CD14-positive monocyte (primary cell): ENCODE results near the gene ST8SIA1. TPM values are rescaled to one million over a fixed set of nuclear protein-coding genes. Genes with fewer than 3 reads are reported as not detected.

Experiments used
- DNase-seq, 3 donors: peaks; one replicate each; pipeline ENCODE4 v3.0.0-alpha.2; 2011 to 2022
- H2AFZ ChIP-seq: 2 replicates; pipeline ENCODE4 v1.6.0; 2012; ENCODE audit warnings: mild to moderate bottlenecking, low read depth, low read length, inconsistent platforms; ENCODE audit not compliant: insufficient read depth, poor library complexity, severe bottlenecking
- H3K27ac ChIP-seq, 2 donors: 1 replicate in 1 of 2; 2 replicates in 1 of 2; pipeline ENCODE4 v1.5.1; 2012 to 2013; ENCODE audit warnings: low read length in 2 of 2, control low read depth in 1 of 2, inconsistent platforms in 1 of 2, low read depth in 1 of 2, mild to moderate bottlenecking in 1 of 2
- H3K27me3 ChIP-seq, 2 donors: one replicate each; pipeline versions ENCODE4 v1.6.0 to v1.6.1; 2011 to 2013; ENCODE audit warnings: low read length in 2 of 2; ENCODE audit not compliant: control insufficient read depth in 2 of 2, insufficient read depth in 2 of 2
- H3K36me3 ChIP-seq, 2 donors: replicated peaks in 1 of 2; 1 replicate in 1 of 2; 2 replicates in 1 of 2; pipeline versions ENCODE4 v1.5.1 to v1.6.1; 2012 to 2013; ENCODE audit warnings: low read length in 2 of 2, control low read depth in 1 of 2, inconsistent platforms in 1 of 2, mild to moderate bottlenecking in 1 of 2; ENCODE audit not compliant: insufficient read depth in 2 of 2, control insufficient read depth in 1 of 2
- H3K4me1 ChIP-seq, 2 donors: 1 replicate in 1 of 2; 2 replicates in 1 of 2; pipeline versions ENCODE4 v1.5.1 to v1.6.1; 2012 to 2013; ENCODE audit warnings: low read length in 2 of 2, control low read depth in 1 of 2, inconsistent platforms in 1 of 2, mild to moderate bottlenecking in 1 of 2, moderate library complexity in 1 of 2; ENCODE audit not compliant: insufficient read depth in 2 of 2, control insufficient read depth in 1 of 2
- H3K4me2 ChIP-seq: replicated peaks from 2 replicates; pipeline ENCODE3; 2012; ENCODE audit warnings: low read length, moderate library complexity, mild to moderate bottlenecking; ENCODE audit not compliant: poor library complexity, severe bottlenecking; ENCODE audit errors: extremely low read depth
- H3K4me3 ChIP-seq, 3 experiments: fragments of 200-600 bp in 1 of 3; sonication (generic) in 1 of 3; replicated peaks in 1 of 3; 1 replicate in 2 of 3; 2 replicates in 1 of 3; pipeline ENCODE4 v1.5.1; 2011 to 2013; ENCODE audit warnings: low read length in 3 of 3, mild to moderate bottlenecking in 3 of 3, control low read depth in 2 of 3, low read depth in 2 of 3, inconsistent platforms in 1 of 3, moderate library complexity in 1 of 3
- H3K79me2 ChIP-seq: 2 replicates; pipeline ENCODE4 v1.6.0; 2012; ENCODE audit warnings: mild to moderate bottlenecking, control low read depth, inconsistent platforms, low read length, moderate library complexity; ENCODE audit not compliant: insufficient read depth
- H3K9ac ChIP-seq: 2 replicates; pipeline ENCODE4 v1.6.0; 2017; ENCODE audit warnings: low read length, mild to moderate bottlenecking; ENCODE audit not compliant: insufficient read depth, poor library complexity, severe bottlenecking
- H3K9me3 ChIP-seq, 2 donors: replicated peaks in 1 of 2; 1 replicate in 1 of 2; 2 replicates in 1 of 2; pipeline versions ENCODE4 v1.5.1 to v1.6.1; 2012 to 2013; ENCODE audit warnings: low read length in 2 of 2, control low read depth in 1 of 2; ENCODE audit not compliant: control insufficient read depth in 1 of 2, insufficient read depth in 1 of 2
- H4K20me1 ChIP-seq: 2 replicates; pipeline ENCODE4 v1.6.0; 2012; ENCODE audit warnings: mild to moderate bottlenecking, low read length, control low read depth, moderate library complexity; ENCODE audit not compliant: insufficient read depth
- H3K27ac Mint-ChIP-seq, 7 donors: one replicate each; pipeline ENCODE4 v1.8.0; 2020; ENCODE audit warnings: mild to moderate bottlenecking in 7 of 7, mixed read lengths in 7 of 7, moderate library complexity in 6 of 7, inconsistent platforms in 2 of 7
- H3K27me3 Mint-ChIP-seq, 3 donors: one replicate each; pipeline ENCODE4 v1.8.0; 2021 to 2022; ENCODE audit warnings: low read depth in 3 of 3, mild to moderate bottlenecking in 3 of 3, mixed read lengths in 3 of 3, moderate library complexity in 3 of 3, inconsistent platforms in 1 of 3
- H3K36me3 Mint-ChIP-seq, 2 donors: one replicate each; pipeline ENCODE4 v1.8.0; 2020; ENCODE audit warnings: mixed read lengths in 2 of 2, inconsistent platforms in 1 of 2, mild to moderate bottlenecking in 1 of 2
- H3K4me1 Mint-ChIP-seq: one replicate; pipeline ENCODE4 v1.8.0; 2020; ENCODE audit warnings: mild to moderate bottlenecking, mixed read lengths
- H3K4me3 Mint-ChIP-seq, 2 donors: one replicate each; pipeline ENCODE4 v1.8.0; 2020; ENCODE audit warnings: mild to moderate bottlenecking in 2 of 2, mixed read lengths in 2 of 2, moderate library complexity in 1 of 2
- H3K9me3 Mint-ChIP-seq, 7 donors: one replicate each; pipeline ENCODE4 v1.8.0; 2020 to 2022; ENCODE audit warnings: mixed read lengths in 7 of 7, mild to moderate bottlenecking in 6 of 7, moderate library complexity in 6 of 7, inconsistent platforms in 2 of 7
- CTCF ChIP-seq: fragments of 200-600 bp; IDR thresholded peaks from one replicate; pipeline ENCODE4 v1.8.0; 2022; ENCODE audit warnings: antibody characterized with exemption, mild to moderate bottlenecking
- WGBS: methylation state at CpG from one replicate; pipeline ENCODE4 v1.1.5; 2013; ENCODE audit warnings: missing lambda C conversion rate; ENCODE audit not compliant: insufficient coverage; 5-methylcytosine and 5-hydroxymethylcytosine counted together
- intact Hi-C, 2 donors: fragments of 100-400 bp; cut with micrococcal nuclease; formaldehyde crosslinking; loops; one replicate each; pipeline versions ENCODE4 v1.15.0 to v1.15.1; 2023
- polyA plus RNA-seq, 3 donors: library from polyadenylated mRNA; depleted of rRNA in 1 of 3; unstranded in 2 of 3; stranded (reverse) in 1 of 3; fragments of 300-500 nt in 2 of 3; fragments of >200 nt in 1 of 3; fragmentation: Illumina TruSeq in 2 of 3; gene quantifications; 1 replicate in 2 of 3; 2 replicates in 1 of 3; pipeline ENCODE4 v1.2.3, GENCODE V29; 2012 to 2021

ST8SIA1 gene
- polyA plus RNA-seq, 3 donors = not detected

- peaks cover 13 to 29% of the 10 kb centered on the region in 2 donors for H3K27me3 ChIP-seq
- DNase-seq = no peak
- H3K9ac ChIP-seq = no peak overlapping the region
- H3K4me3 ChIP-seq = no peak overlapping the region
- H2AFZ ChIP-seq = no peak overlapping the region
- no peak overlapping the region for H3K27ac ChIP-seq
- Mint-ChIP-seq H3K36me3 (no peaks in the 10 kb centered on the region), H3K27ac (no peak overlapping the region), H3K9me3 (peaks cover 0 to 4% (median 0%) of the 10 kb centered on the region in 7 donors), H3K4me1 (peaks cover 6% of the 10 kb centered on the region), H3K27me3 (peaks cover 7 to 27% (median 22%) of the 10 kb centered on the region in 3 donors), H3K4me3 (peak overlapping the region in 1 of 2 donors; percentile 0)
- no peak for TF ChIP-seq CTCF
- no peaks in the 10 kb centered on the region for H4K20me1 ChIP-seq
- no peaks in the 10 kb centered on the region for H3K79me2 ChIP-seq
- H3K36me3 ChIP-seq = no peaks in the 10 kb centered on the region
- no peaks in the 10 kb centered on the region for H3K4me1 ChIP-seq
- WGBS = 100% methylated on average over 1 of the region's 5 CpGs
- no peak overlapping the region for H3K4me2 ChIP-seq
- intact Hi-C loops = no loop called here
- no peaks in the 10 kb centered on the region for H3K9me3 ChIP-seq
Measured at GRCh38 chr12:22266101-22266500, 68.4 kb downstream of the ST8SIA1 start.

- Mint-ChIP-seq H3K4me1 (peaks cover 6% of the 10 kb centered on the region), H3K9me3 (peaks cover 0 to 4% (median 0%) of the 10 kb centered on the region in 7 donors), H3K36me3 (no peaks in the 10 kb centered on the region), H3K27ac (no peak overlapping the region), H3K4me3 (peak overlapping the region in 1 of 2 donors; percentile 9), H3K27me3 (peaks cover 7 to 29% (median 24%) of the 10 kb centered on the region in 3 donors)
- H3K4me1 ChIP-seq = no peaks in the 10 kb centered on the region
- no peaks in the 10 kb centered on the region for H3K36me3 ChIP-seq
- H3K27ac ChIP-seq = no peak overlapping the region
- no peak overlapping the region for H3K4me2 ChIP-seq
- intact Hi-C loops = no loop called here
- H4K20me1 ChIP-seq = no peaks in the 10 kb centered on the region
- no peak for DNase-seq
- no peaks in the 10 kb centered on the region for H3K9me3 ChIP-seq
- no peak overlapping the region for H2AFZ ChIP-seq
- no peak overlapping the region for H3K4me3 ChIP-seq
- TF ChIP-seq CTCF = no peak
- no peak overlapping the region for H3K9ac ChIP-seq
- WGBS = 100% methylated on average over 2 of the region's 5 CpGs
- no peaks in the 10 kb centered on the region for H3K79me2 ChIP-seq
- H3K27me3 ChIP-seq = peaks cover 10 to 23% of the 10 kb centered on the region in 2 donors
Measured at GRCh38 chr12:22264380-22264779, 70.1 kb downstream of the ST8SIA1 start.
